Parathyroid adenoma (tissue), 2 donors: ENCODE results near the gene SKAP1.

Experiments
- H2AFZ ChIP-seq: fragments of 300-600 bp; sonication (generic); one replicate; pipeline ENCODE4 v1.7.0; 2017; ENCODE audit warnings: antibody characterized with exemption, mild to moderate bottlenecking
- H3K27ac ChIP-seq: fragments of 300-600 bp; sonication (generic); one replicate; pipeline ENCODE4 v1.7.0; 2017
- H3K27me3 ChIP-seq: fragments of 300-600 bp; sonication (generic); one replicate; pipeline ENCODE4 v1.7.0; 2017; ENCODE audit warnings: low read length; ENCODE audit not compliant: control insufficient read depth, insufficient read depth
- H3K36me3 ChIP-seq: fragments of 300-600 bp; sonication (generic); one replicate; pipeline ENCODE4 v1.7.0; 2017; ENCODE audit warnings: low read length; ENCODE audit not compliant: control insufficient read depth, insufficient read depth
- H3K4me1 ChIP-seq: fragments of 300-600 bp; sonication (generic); one replicate; pipeline ENCODE4 v1.7.0; 2017; ENCODE audit warnings: control low read depth
- H3K4me2 ChIP-seq: fragments of 300-600 bp; sonication (generic); one replicate; pipeline ENCODE4 v1.7.0; 2017; ENCODE audit warnings: low read length
- H3K4me3 ChIP-seq: fragments of 300-600 bp; sonication (generic); one replicate; pipeline ENCODE4 v1.7.0; 2017; ENCODE audit warnings: low read depth, low read length
- H3K79me2 ChIP-seq: fragments of 300-600 bp; sonication (generic); one replicate; pipeline ENCODE4 v1.7.0; 2017; ENCODE audit warnings: control low read depth
- H3K9ac ChIP-seq: fragments of 300-600 bp; sonication (generic); one replicate; pipeline ENCODE4 v1.7.0; 2017; ENCODE audit warnings: mild to moderate bottlenecking
- H3K9me3 ChIP-seq: fragments of 300-600 bp; sonication (generic); one replicate; pipeline ENCODE4 v1.7.0; 2017; ENCODE audit warnings: low read length; ENCODE audit not compliant: control insufficient read depth
- TF ChIP-seq, protein P1 (sequence below): fragments of 300-600 bp; sonication (generic); IDR thresholded peaks from one replicate; pipeline ENCODE4 v1.7.0; 2017; ENCODE audit warnings: antibody characterized with exemption, mild to moderate bottlenecking
- donor health status: primary hyperparathyroidism.

Gene SKAP1

DNA sequence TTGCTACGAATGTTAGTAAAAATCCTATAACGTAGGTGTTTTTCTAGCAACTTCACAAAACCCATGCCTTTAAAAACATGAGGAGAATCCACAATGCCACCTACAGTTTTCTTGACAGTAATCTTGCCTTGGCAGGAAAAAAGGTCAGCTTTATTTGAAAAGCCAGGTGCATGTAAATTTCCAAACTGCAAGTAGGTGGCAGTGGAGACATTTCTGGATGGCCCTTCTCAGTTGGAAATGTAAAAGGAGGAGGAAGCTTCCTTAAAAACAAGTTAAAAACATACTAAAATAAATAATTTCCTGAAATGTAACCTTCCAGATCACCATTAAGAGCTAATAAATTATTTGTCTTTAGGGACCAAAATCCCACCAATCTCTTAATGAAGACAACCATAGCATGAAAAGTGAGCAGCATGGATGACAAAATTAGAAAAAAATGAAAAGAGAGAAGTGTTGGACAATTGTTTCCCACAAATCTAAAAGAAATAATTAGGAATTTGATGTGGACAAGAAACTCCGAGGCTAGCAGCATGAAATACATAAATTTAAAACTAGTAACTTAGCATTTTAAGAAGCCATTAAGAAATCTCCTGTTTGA lies 170.2 kb downstream of the SKAP1 start:
- TF ChIP-seq, protein P1, sequence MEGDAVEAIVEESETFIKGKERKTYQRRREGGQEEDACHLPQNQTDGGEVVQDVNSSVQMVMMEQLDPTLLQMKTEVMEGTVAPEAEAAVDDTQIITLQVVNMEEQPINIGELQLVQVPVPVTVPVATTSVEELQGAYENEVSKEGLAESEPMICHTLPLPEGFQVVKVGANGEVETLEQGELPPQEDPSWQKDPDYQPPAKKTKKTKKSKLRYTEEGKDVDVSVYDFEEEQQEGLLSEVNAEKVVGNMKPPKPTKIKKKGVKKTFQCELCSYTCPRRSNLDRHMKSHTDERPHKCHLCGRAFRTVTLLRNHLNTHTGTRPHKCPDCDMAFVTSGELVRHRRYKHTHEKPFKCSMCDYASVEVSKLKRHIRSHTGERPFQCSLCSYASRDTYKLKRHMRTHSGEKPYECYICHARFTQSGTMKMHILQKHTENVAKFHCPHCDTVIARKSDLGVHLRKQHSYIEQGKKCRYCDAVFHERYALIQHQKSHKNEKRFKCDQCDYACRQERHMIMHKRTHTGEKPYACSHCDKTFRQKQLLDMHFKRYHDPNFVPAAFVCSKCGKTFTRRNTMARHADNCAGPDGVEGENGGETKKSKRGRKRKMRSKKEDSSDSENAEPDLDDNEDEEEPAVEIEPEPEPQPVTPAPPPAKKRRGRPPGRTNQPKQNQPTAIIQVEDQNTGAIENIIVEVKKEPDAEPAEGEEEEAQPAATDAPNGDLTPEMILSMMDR: peak; percentile 30
- H3K9me3 ChIP-seq: no peaks in the 10 kb centered on the region
- H3K4me1 ChIP-seq: no peaks in the 10 kb centered on the region
- no peak overlapping the region for H2AFZ ChIP-seq
- H3K9ac ChIP-seq: no peak overlapping the region
- no peak overlapping the region for H3K4me2 ChIP-seq
- H3K27ac ChIP-seq: no peak overlapping the region
- no peaks in the 10 kb centered on the region for H3K36me3 ChIP-seq
- no peak overlapping the region for H3K4me3 ChIP-seq
- H3K79me2 ChIP-seq: no peaks in the 10 kb centered on the region
- H3K27me3 ChIP-seq: no peaks in the 10 kb centered on the region

DNA sequence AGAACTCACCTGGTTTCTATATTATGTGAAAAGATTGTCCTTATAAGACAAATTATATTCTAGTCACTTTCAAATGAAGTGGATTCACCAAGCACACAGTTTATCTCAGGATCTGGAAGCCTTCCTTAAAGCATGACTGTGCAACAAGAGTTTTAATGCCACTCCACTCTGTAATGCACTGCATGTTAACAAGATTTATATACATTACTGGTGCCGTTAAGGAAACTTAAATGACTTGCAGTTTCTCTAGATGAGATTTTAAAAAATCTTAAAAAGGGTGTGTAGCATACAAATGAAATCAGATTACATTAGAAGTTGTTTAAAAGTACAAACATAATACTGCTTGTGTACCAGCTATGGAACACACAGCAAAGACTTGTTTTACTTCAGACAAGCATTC lies 171.7 kb downstream of the SKAP1 start:
- no peaks in the 10 kb centered on the region for H3K9me3 ChIP-seq
- H2AFZ ChIP-seq: no peak overlapping the region
- H3K4me1 ChIP-seq: no peaks in the 10 kb centered on the region
- no peak overlapping the region for H3K9ac ChIP-seq
- no peak overlapping the region for H3K4me3 ChIP-seq
- no peaks in the 10 kb centered on the region for H3K36me3 ChIP-seq
- H3K27ac ChIP-seq: no peak overlapping the region
- TF ChIP-seq, protein P1: no peak
- H3K4me2 ChIP-seq: no peak overlapping the region
- no peaks in the 10 kb centered on the region for H3K27me3 ChIP-seq
- no peaks in the 10 kb centered on the region for H3K79me2 ChIP-seq

DNA sequence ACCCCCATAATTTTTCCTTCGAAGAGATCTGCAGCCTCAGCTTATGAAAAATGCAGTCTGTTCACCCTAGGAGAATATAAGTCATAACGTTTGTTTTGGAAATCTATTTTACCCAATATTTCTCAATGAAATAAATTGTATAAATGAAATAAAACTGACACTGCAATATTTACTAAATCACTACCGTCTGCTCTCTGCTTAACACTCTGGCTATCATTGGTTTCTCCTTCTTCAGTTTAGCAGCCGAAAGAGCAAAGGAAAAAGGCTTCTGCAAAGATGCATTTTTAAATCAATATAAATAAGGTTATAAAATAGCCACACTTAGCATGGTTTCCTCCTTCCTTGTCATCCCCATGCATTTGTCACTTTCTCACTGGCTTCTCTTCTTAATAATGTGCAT lies 174.3 kb downstream of the SKAP1 start:
- H3K4me1 ChIP-seq: no peaks in the 10 kb centered on the region
- no peak overlapping the region for H2AFZ ChIP-seq
- no peaks in the 10 kb centered on the region for H3K79me2 ChIP-seq
- H3K36me3 ChIP-seq: no peaks in the 10 kb centered on the region
- no peaks in the 10 kb centered on the region for H3K27me3 ChIP-seq
- TF ChIP-seq, protein P1: no peak
- H3K4me2 ChIP-seq: no peak overlapping the region
- no peak overlapping the region for H3K27ac ChIP-seq
- no peak overlapping the region for H3K4me3 ChIP-seq
- no peak overlapping the region for H3K9ac ChIP-seq
- no peaks in the 10 kb centered on the region for H3K9me3 ChIP-seq

DNA sequence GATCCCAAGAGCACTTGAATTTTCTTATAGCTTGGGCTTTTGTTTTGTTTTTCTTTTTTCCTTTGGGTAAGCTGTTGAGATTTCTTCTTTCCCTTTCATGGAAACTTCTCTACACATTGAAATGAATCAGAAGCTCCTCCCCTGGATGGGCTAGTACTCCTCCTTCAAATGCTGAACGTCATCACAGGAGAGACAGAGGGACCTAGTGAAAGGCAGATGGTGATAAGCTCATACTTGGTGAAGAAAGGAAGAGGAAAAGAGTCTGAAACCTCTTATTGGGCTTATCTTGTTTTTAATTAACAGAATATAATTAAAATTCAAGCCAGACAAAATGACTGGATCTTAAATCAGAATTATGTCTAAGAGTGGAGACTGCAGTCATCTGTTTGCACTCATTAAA lies 175.1 kb downstream of the SKAP1 start:
- Histone ChIP-seq H3K79me2 (no peaks in the 10 kb centered on the region), H3K27ac (no peak overlapping the region), H3K27me3 (no peaks in the 10 kb centered on the region), H3K4me3 (no peak overlapping the region), H3K4me1 (no peaks in the 10 kb centered on the region), H2AFZ (no peak overlapping the region), H3K9ac (no peak overlapping the region), H3K4me2 (no peak overlapping the region), H3K36me3 (no peaks in the 10 kb centered on the region), H3K9me3 (no peaks in the 10 kb centered on the region)
- TF ChIP-seq, protein P1: no peak

DNA sequence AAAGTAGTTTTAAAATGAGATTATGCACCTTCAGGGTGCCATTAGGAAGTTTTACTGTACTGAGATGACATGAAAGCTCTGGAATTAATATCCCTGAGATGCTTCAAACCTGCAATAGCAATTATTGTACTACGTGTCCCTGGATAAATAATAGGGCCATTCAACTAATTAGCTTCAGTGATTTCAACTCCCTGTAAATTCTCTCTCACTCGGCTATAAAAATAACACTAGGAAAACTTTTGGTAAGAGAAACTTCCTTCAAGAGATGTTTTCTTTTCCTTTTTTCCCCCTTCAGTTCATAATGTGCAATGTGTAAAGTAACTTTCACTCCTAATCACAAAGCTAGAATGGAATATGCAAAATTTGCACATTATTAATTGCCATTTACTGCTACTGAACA lies 176.0 kb downstream of the SKAP1 start:
- Histone ChIP-seq H3K27me3 (no peaks in the 10 kb centered on the region), H3K79me2 (no peaks in the 10 kb centered on the region), H3K4me1 (no peaks in the 10 kb centered on the region), H3K9me3 (no peaks in the 10 kb centered on the region), H3K4me3 (no peak overlapping the region), H3K4me2 (no peak overlapping the region), H3K9ac (no peak overlapping the region), H2AFZ (no peak overlapping the region), H3K36me3 (no peaks in the 10 kb centered on the region), H3K27ac (no peak overlapping the region)
- TF ChIP-seq, protein P1: no peak
